Hepatocyte (in vitro differentiated cells): Measurements from ENCODE around the gene TIMMDC1. TPM values are rescaled to one million over a fixed set of nuclear protein-coding genes. Genes with fewer than 3 reads are reported as not detected.
A peak's percentile ranks its signal among the peaks of the same experiment; 100 is the strongest.

Experiments used
- DNase-seq: peaks from one replicate; pipeline ENCODE4 v3.0.0-alpha.2; 2016; ENCODE audit warnings: low spot score
- H2AFZ ChIP-seq: fragments of 200-600 bp; sonication (generic); 2 replicates; pipeline ENCODE4 v1.6.0; 2016; ENCODE audit warnings: antibody characterized with exemption, mild to moderate bottlenecking
- H3K27ac ChIP-seq: fragments of 200-600 bp; sonication (generic); 2 replicates; pipeline ENCODE4 v1.5.1; 2016; ENCODE audit warnings: mild to moderate bottlenecking
- H3K27me3 ChIP-seq: fragments of 200-600 bp; sonication (generic); 2 replicates; pipeline ENCODE4 v1.6.1; 2016
- H3K36me3 ChIP-seq: fragments of 200-600 bp; sonication (generic); replicated peaks from 2 replicates; pipeline ENCODE4 v1.5.1; 2016; ENCODE audit warnings: low read depth; ENCODE audit not compliant: insufficient read depth
- H3K4me1 ChIP-seq: fragments of 200-600 bp; sonication (generic); 2 replicates; pipeline ENCODE4 v1.5.1; 2016; ENCODE audit warnings: mild to moderate bottlenecking, moderate library complexity; ENCODE audit not compliant: insufficient read depth
- H3K4me2 ChIP-seq: fragments of 200-600 bp; sonication (generic); 2 replicates; pipeline ENCODE4 v1.6.0; 2016
- H3K4me3 ChIP-seq: fragments of 200-600 bp; sonication (generic); 2 replicates; pipeline ENCODE4 v1.5.1; 2016; ENCODE audit warnings: mild to moderate bottlenecking
- H3K79me2 ChIP-seq: fragments of 200-600 bp; sonication (generic); 2 replicates; pipeline ENCODE4 v1.6.0; 2017; ENCODE audit warnings: mild to moderate bottlenecking
- H3K9me2 ChIP-seq: fragments of 200-600 bp; sonication (generic); replicated peaks from 2 replicates; pipeline ENCODE4 v1.6.0; 2017; ENCODE audit warnings: mild to moderate bottlenecking; ENCODE audit not compliant: insufficient read depth
- H3K9me3 ChIP-seq: fragments of 200-600 bp; sonication (generic); 2 replicates; pipeline ENCODE4 v1.5.1; 2016; ENCODE audit warnings: low read depth, mild to moderate bottlenecking
- H4K20me1 ChIP-seq: fragments of 200-600 bp; sonication (generic); 2 replicates; pipeline ENCODE4 v1.6.0; 2016; ENCODE audit warnings: mild to moderate bottlenecking; ENCODE audit not compliant: insufficient read depth, poor library complexity, severe bottlenecking
- CTCF ChIP-seq: fragments of 200-600 bp; sonication (generic); IDR thresholded peaks from 2 replicates; pipeline ENCODE4 v1.5.1; 2016; ENCODE audit warnings: antibody characterized with exemption, mild to moderate bottlenecking; ENCODE audit not compliant: poor library complexity
- EZH2 ChIP-seq: fragments of 200-600 bp; sonication (generic); IDR thresholded peaks from 2 replicates; pipeline ENCODE4 v1.6.1; 2016; ENCODE audit warnings: antibody characterized with exemption, mild to moderate bottlenecking, borderline replicate concordance
- EZH2phosphoT487 ChIP-seq: fragments of 200-600 bp; sonication (generic); IDR thresholded peaks from one replicate; pipeline ENCODE4 v1.6.1; 2018; ENCODE audit warnings: antibody characterized with exemption, mild to moderate bottlenecking, low read depth, moderate library complexity; ENCODE audit not compliant: unreplicated experiment, severe bottlenecking
- WGBS: methylation state at CpG from one replicate; pipeline ENCODE4 v1.1.6; 2016; ENCODE audit warnings: low lambda C conversion rate; ENCODE audit errors: missing lambda C conversion rate; 5-methylcytosine and 5-hydroxymethylcytosine counted together
- polyA plus RNA-seq: library from polyadenylated mRNA; unstranded; fragments of >200 nt; fragmentation: Nextera tagmentation; extraction: Ambion mirVana; gene quantifications from 2 replicates; pipeline ENCODE4 v1.2.1, GENCODE V29; 2016
- total RNA-seq: library from RNA; depleted of rRNA; stranded (reverse); fragments of >200 nt; gene quantifications from 2 replicates; pipeline ENCODE4 v1.2.3, GENCODE V29; 2014

TIMMDC1 gene
- total and polyA plus RNA-seq, 2 experiments from 2014 or later, result 47.8 to 140 TPM

GRCh38 chr3:119457246-119457645 is 41.1 kb upstream of the TIMMDC1 start:
- Histone ChIP-seq H3K4me1 (peaks cover 6% of the 10 kb centered on the region), H3K27ac (no peak overlapping the region), H4K20me1 (peaks cover 9% of the 10 kb centered on the region), H3K27me3 (no peaks in the 10 kb centered on the region), H3K9me3 (no peaks in the 10 kb centered on the region), H3K4me3 (no peak overlapping the region), H3K9me2 (no peaks in the 10 kb centered on the region), H3K4me2 (no peak overlapping the region), H2AFZ (no peak overlapping the region), H3K79me2 (peaks cover 66% of the 10 kb centered on the region), H3K36me3 (no peaks in the 10 kb centered on the region)
- 74% methylated on average over 4 of the region's 4 CpGs for WGBS
- TF ChIP-seq EZH2 (no peak), EZH2phosphoT487 (no peak)
- no peak for DNase-seq

GRCh38 chr3:119463171-119464169 is 34.9 kb upstream of the TIMMDC1 start, which contains the start of gene TMEM39A:
TSS of gene TMEM39A (minus strand) at chr3:119463615. CDS start at chr3:119462074, 1,541 bp downstream.
- peaks cover 10% of the 10 kb centered on the region for H4K20me1 ChIP-seq
- 7% methylated on average over 51 of the region's 51 CpGs for WGBS
- no peaks in the 10 kb centered on the region for H3K27me3 ChIP-seq
- peak within 1 kb of the TSS; percentile 96 for H3K27ac ChIP-seq
- H3K4me3 ChIP-seq, result peak within 1 kb of the TSS; percentile 87
- no peaks in the 10 kb centered on the region for H3K9me2 ChIP-seq
- peak; percentile 100 for DNase-seq
- TF ChIP-seq CTCF (no peak), EZH2 (no peak), EZH2phosphoT487 (no peak)
- H2AFZ ChIP-seq, result peak within 1 kb of the TSS; percentile 83
- no peaks in the 10 kb centered on the region for H3K9me3 ChIP-seq
- H3K4me2 ChIP-seq, result peak within 1 kb of the TSS; percentile 76
- H3K36me3 ChIP-seq, result no peaks in the 10 kb centered on the region
- peaks cover 46% of the 10 kb centered on the region for H3K79me2 ChIP-seq
- peaks cover 10% of the 10 kb centered on the region for H3K4me1 ChIP-seq

- 98% methylated on average over 2 of the region's 2 CpGs for WGBS
- Histone ChIP-seq H3K36me3 (no peaks in the 10 kb centered on the region), H3K4me3 (no peak overlapping the region), H3K27me3 (no peaks in the 10 kb centered on the region), H4K20me1 (no peaks in the 10 kb centered on the region), H3K27ac (no peak overlapping the region), H3K79me2 (peaks cover 10% of the 10 kb centered on the region), H3K4me1 (peaks cover 5% of the 10 kb centered on the region), H3K9me3 (no peaks in the 10 kb centered on the region), H3K4me2 (peak overlapping the region; percentile 88), H3K9me2 (no peaks in the 10 kb centered on the region), H2AFZ (peak overlapping the region; percentile 96)
- no peak for DNase-seq
- TF ChIP-seq EZH2 (no peak), EZH2phosphoT487 (no peak), CTCF (no peak)
These were observed 30.3 kb upstream of the TIMMDC1 start for GRCh38 chr3:119468041-119468440.
